Heart left ventricle (tissue), 16 donors: ENCODE measurements around the gene TOB1. TPM values are rescaled to one million over a fixed set of nuclear protein-coding genes. Genes with fewer than 3 reads are reported as not detected.
"Not testable (repeated sequence)": the region's sequence is repeated elsewhere in the genome, so short reads cannot be mapped to it uniquely, and the experiment has no call there.

Experiments
- ATAC-seq, 4 donors: fragments of 200-7000 bp; cut with Tn5 transposase; one replicate each; pipeline ENCODE4 v1.9.1; 2020 to 2022; ENCODE audit warnings: moderate library complexity in 4 of 4, mild to moderate bottlenecking in 3 of 4, moderate number of reproducible peaks in 1 of 4
- DNase-seq, 5 donors: peaks; one replicate each; pipeline ENCODE4 v3.0.0-alpha.2; 2020
- H3K27ac ChIP-seq, 12 donors: fragments of 200-600 bp; sonication (generic) in 4 of 12; one replicate each; pipeline versions ENCODE4 v1.5.0 to v1.8.0; 2016 to 2022; ENCODE audit warnings: mild to moderate bottlenecking in 2 of 12
- H3K27me3 ChIP-seq, 9 donors: fragments of 200-600 bp; sonication (generic) in 2 of 9; one replicate each; pipeline versions ENCODE4 v1.5.1 to v1.8.0; 2016 to 2022; ENCODE audit warnings: mild to moderate bottlenecking in 3 of 9
- H3K36me3 ChIP-seq, 9 donors: fragments of 200-600 bp; sonication (generic) in 2 of 9; one replicate each; pipeline versions ENCODE4 v1.5.0 to v1.8.0; 2018 to 2022; ENCODE audit warnings: mild to moderate bottlenecking in 2 of 9
- H3K4me1 ChIP-seq, 12 donors: fragments of 200-600 bp; sonication (generic) in 4 of 12; one replicate each; pipeline versions ENCODE4 v1.5.0 to v1.8.0; 2016 to 2022; ENCODE audit warnings: mild to moderate bottlenecking in 3 of 12
- H3K4me3 ChIP-seq, 12 donors: fragments of 200-600 bp; sonication (generic) in 4 of 12; one replicate each; pipeline versions ENCODE4 v1.5.0 to v1.8.0; 2017 to 2022; ENCODE audit warnings: mild to moderate bottlenecking in 9 of 12, moderate library complexity in 4 of 12
- H3K9me3 ChIP-seq, 12 donors: fragments of 200-600 bp; sonication (generic) in 4 of 12; one replicate each; pipeline versions ENCODE4 v1.5.0 to v1.8.0; 2016 to 2022; ENCODE audit warnings: mild to moderate bottlenecking in 1 of 12
- POLR2A ChIP-seq, 2 donors: fragments of 450-650 bp; IDR thresholded peaks; one replicate each; pipeline ENCODE4 v1.6.1; 2017; ENCODE audit warnings: antibody characterized with exemption in 2 of 2, mild to moderate bottlenecking in 2 of 2, moderate library complexity in 2 of 2
- WGBS, 4 donors: extraction: QIAGEN DNeasy Blood & Tissue Kit in 2 of 4; methylation state at CpG; one replicate each; pipeline versions ENCODE4 v1.1.5 to v1.1.7; 2013 to 2018; 5-methylcytosine and 5-hydroxymethylcytosine counted together
- intact Hi-C, 10 donors: fragments of 100-400 bp; cut with DNase I; formaldehyde crosslinking; loops; one replicate each; pipeline versions ENCODE4 v1.11.1 to v1.14.2; 2022
- polyA plus RNA-seq, 2 donors: library from polyadenylated mRNA; stranded (reverse); fragments of 200-250 nt; gene quantifications; one replicate each; pipeline ENCODE4 v1.2.3, GENCODE V29; 2013
- total RNA-seq, 9 donors: library from RNA; depleted of rRNA in 2 of 9; stranded (reverse); fragments of >200 nt in 2 of 9; fragmentation: NEBNext Ultra II Directional in 3 of 9; extraction: Animal tissue kit (Norgen Biotek cat#: 25700) in 3 of 9; gene quantifications; one replicate each; pipeline versions ENCODE4 v1.1.0 to v1.2.4, GENCODE V29; 2016 to 2023
- TF ChIP-seq, protein P1 (sequence below), 12 donors: fragments of 200-600 bp; sonication (generic) in 4 of 12; IDR thresholded peaks; one replicate each; pipeline versions ENCODE4 v1.5.0 to v1.8.0; 2018 to 2022; ENCODE audit warnings: antibody characterized with exemption in 12 of 12, mild to moderate bottlenecking in 5 of 12
- donor health status: ischemic (EF 13 %, LVEDD 7.1; RV severe dilation, severe dysfunction).
- donor health status: healthy with polysubstance abuse.
- donor health status: DM: no; HTN: yes; CAD: no.
- donor health status: DM: no; HTN: no; CAD: no.
- donor health status: ischemic (EF 25% LVEDD 6.9; RV normal size, moderate dysfunction).
- donor health status: ischemic (EF 25% LVEDD 5.7; RV mildly dilated, moderate dysfunction).
- donor health status: healthy.
- donor health status: DM: yes; HTN: yes; CAD: no.
- donor health status: ischemic (EF 35%, LVEDD 5.7; RV mildly dilated, moderate dysfunction).
- donor health status: nonischemic (EF 11% LVEDD 7.7; RV severe dilation, severe dysfunction).
- donor health status: DM: yes; HTN: yes; CAD: no.
- donor health status: PGD.
- donor health status: ischemic (EF 29% LVEDD 5.4; RV normal size, mild dysfunction).
- donor health status: nonischemic (EF 23%, LVEDD 6.1; RV moderate dilation, normal function).

TOB1 gene
- total and polyA plus RNA-seq, 11 donors, result 22.2 to 136 (median 68.1) TPM

DNA sequence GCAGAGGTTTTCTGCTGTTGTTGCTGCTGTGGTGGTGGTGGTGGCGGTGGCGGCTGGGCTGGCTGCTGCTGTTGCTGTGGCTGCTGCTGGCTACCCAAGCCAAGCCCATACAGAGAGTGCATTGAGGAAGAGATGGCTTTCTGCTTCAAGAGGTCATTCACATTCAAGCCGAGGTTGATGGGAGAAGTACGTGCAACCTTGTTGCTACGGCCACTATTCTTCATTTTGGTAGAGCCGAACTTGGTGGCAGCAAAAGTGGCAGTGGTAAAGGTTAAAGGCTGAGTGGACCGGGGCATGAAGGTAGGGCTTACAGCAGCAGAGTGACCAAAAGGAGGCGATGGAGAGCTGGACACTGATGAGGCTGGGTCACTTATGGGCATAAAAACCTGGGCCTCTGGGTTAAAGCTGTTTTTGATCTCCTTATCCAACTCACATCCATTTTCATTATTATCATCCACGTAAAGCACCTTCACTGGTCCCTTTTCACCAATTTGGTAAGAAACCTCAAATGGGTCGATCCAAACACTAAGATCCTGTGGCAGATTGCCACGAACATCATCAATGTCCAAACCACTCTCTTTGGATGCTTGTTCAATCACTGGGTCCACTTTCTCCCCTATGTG, 2.8 kb downstream of the TOB1 start:
- H3K4me1 ChIP-seq, result peaks cover 2 to 47% (median 34%) of the 10 kb centered on the region in 12 donors
- peaks cover 0 to 32% (median 30%) of the 10 kb centered on the region in 9 donors for H3K36me3 ChIP-seq
- 42 to 55% (median 48%) methylated on average over 11 of the region's 11 CpGs for WGBS, 4 donors
- intact Hi-C loops, result loop anchor here in 3 of 10 donors (10.0 kb wide), 2 partner anchors 251 to 301 kb away; partner anchors contain the start of gene NME2 (in 2 of the 3)
- H3K27ac ChIP-seq, result peak overlapping the region in 9 of 12 donors; percentile 92 to 100 (median 100)
- TF ChIP-seq, protein P1, sequence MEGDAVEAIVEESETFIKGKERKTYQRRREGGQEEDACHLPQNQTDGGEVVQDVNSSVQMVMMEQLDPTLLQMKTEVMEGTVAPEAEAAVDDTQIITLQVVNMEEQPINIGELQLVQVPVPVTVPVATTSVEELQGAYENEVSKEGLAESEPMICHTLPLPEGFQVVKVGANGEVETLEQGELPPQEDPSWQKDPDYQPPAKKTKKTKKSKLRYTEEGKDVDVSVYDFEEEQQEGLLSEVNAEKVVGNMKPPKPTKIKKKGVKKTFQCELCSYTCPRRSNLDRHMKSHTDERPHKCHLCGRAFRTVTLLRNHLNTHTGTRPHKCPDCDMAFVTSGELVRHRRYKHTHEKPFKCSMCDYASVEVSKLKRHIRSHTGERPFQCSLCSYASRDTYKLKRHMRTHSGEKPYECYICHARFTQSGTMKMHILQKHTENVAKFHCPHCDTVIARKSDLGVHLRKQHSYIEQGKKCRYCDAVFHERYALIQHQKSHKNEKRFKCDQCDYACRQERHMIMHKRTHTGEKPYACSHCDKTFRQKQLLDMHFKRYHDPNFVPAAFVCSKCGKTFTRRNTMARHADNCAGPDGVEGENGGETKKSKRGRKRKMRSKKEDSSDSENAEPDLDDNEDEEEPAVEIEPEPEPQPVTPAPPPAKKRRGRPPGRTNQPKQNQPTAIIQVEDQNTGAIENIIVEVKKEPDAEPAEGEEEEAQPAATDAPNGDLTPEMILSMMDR (IDR thresholded peaks at IDR 0.05), result peak; percentile 36 to 68 (median 54)
- no peak for TF ChIP-seq POLR2A (IDR thresholded peaks at IDR 0.05)
- DNase-seq, result peak in 1 of 5 donors; percentile 48
- no peaks in the 10 kb centered on the region for H3K27me3 ChIP-seq
- ATAC-seq, result no peak
- peak overlapping the region in 10 of 12 donors; percentile 5 to 97 (median 88) for H3K4me3 ChIP-seq
- no peaks in the 10 kb centered on the region for H3K9me3 ChIP-seq

GRCh38 chr17:50861822-50862528, 4.2 kb downstream of the TOB1 start:
- peaks cover 2 to 41% (median 33%) of the 10 kb centered on the region in 12 donors for H3K4me1 ChIP-seq
- no peaks in the 10 kb centered on the region for H3K27me3 ChIP-seq
- H3K4me3 ChIP-seq, result peak overlapping the region in 9 of 12 donors; percentile 76 to 97 (median 89)
- H3K9me3 ChIP-seq, result no peaks in the 10 kb centered on the region
- intact Hi-C loops, result loop anchor here in 3 of 10 donors (10.0 kb wide), 2 partner anchors 253 to 303 kb away; partner anchors contain the start of gene NME2 (in 2 of the 3)
- peaks cover 0 to 32% (median 30%) of the 10 kb centered on the region in 9 donors for H3K36me3 ChIP-seq
- ATAC-seq (no peak), DNase-seq (no peak)
- H3K27ac ChIP-seq, result peak overlapping the region in 5 of 12 donors; percentile 22 to 100 (median 28)
- TF ChIP-seq, protein P1 (IDR thresholded peaks at IDR 0.05), result no peak
- TF ChIP-seq POLR2A (IDR thresholded peaks at IDR 0.05), result no peak
- WGBS, 4 donors, result 48 to 53% (median 50%) methylated on average over 7 of the region's 7 CpGs

DNA sequence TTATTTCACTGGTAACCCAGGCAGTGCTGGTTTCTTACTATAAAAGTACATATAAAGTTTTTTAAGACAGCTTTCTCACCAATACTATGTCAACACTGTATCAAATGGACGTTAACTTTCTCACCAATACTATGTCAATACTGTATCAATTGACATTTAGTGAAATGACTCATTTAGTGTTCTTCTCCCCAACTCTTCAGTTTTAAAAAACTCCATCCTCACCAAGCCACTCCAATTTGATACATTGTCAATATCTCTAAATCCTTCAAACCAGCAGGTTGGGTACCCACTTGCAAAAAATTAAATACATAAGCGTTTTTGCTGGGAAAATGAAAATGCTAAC, 4.8 kb downstream of the TOB1 start:
- H3K27me3 ChIP-seq, result no peaks in the 10 kb centered on the region
- DNase-seq, result no peak
- no peak for ATAC-seq
- intact Hi-C loops, result loop anchor here in 3 of 10 donors (10.0 kb wide), 2 partner anchors 253 to 303 kb away; partner anchors contain the start of gene NME2 (in 2 of the 3)
- no peak for TF ChIP-seq POLR2A (IDR thresholded peaks at IDR 0.05)
- TF ChIP-seq, protein P1 (IDR thresholded peaks at IDR 0.05), result no peak
- WGBS, 4 donors, result 59 to 83% (median 71%) methylated on average over 2 of the region's 2 CpGs
- H3K36me3 ChIP-seq, result peaks cover 0 to 32% (median 30%) of the 10 kb centered on the region in 9 donors
- H3K9me3 ChIP-seq, result no peaks in the 10 kb centered on the region
- peak overlapping the region in 7 of 12 donors; percentile 0 to 100 (median 23) for H3K27ac ChIP-seq
- peaks cover 2 to 41% (median 33%) of the 10 kb centered on the region in 12 donors for H3K4me1 ChIP-seq
- H3K4me3 ChIP-seq, result peak overlapping the region in 4 of 12 donors; percentile 88 to 96 (median 90)

GRCh38 chr17:50859727-50860126, 6.4 kb downstream of the TOB1 start:
- not testable (repeated sequence) for H3K27me3 ChIP-seq, ATAC-seq, H3K4me3 ChIP-seq, DNase-seq, H3K9me3 ChIP-seq
- intact Hi-C loops, result loop anchor here in 5 of 10 donors (10.0 kb wide), 4 partner anchors 255 to 305 kb away; partner anchors contain the start of genes NME2 (in 2 of the 5) and NME1 (in 1 of the 5)
- Histone ChIP-seq H3K36me3 (peaks cover 0 to 32% (median 30%) of the 10 kb centered on the region in 9 donors), H3K27ac (peak overlapping the region in 1 of 12 donors; percentile 9), H3K4me1 (peaks cover 2 to 43% (median 34%) of the 10 kb centered on the region in 12 donors)
- 95 to 98% (median 97%) methylated on average over 15 of the region's 15 CpGs for WGBS, 4 donors
